Measurements from ENCODE around the gene CACNA1C.

The CACNA1C gene

GRCh38 chr12:2208837-2209635 is 156.2 kb downstream of the CACNA1C start:
- DNase-seq, result no peak

DNA sequence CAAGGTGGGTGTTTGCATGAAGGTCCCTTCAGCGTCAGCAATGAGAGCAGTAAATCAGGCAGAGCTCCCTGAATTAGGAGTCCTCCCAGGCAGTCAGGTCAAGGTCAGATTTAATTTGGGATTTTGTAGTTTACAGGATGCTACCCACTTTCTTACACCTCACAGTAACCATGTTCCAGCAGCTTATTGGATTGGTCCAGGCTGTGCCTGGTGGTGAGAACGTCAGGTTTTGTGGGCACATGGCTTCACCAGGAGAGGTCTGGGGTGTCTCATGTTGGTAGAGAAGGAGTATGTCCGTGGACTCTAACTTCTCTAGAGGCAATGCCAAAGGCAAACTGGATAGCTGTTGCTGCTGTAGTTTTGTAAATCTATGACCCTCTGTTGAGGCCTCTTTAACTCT is 158.3 kb downstream of the CACNA1C start:
- DNase-seq, result no peak

DNA sequence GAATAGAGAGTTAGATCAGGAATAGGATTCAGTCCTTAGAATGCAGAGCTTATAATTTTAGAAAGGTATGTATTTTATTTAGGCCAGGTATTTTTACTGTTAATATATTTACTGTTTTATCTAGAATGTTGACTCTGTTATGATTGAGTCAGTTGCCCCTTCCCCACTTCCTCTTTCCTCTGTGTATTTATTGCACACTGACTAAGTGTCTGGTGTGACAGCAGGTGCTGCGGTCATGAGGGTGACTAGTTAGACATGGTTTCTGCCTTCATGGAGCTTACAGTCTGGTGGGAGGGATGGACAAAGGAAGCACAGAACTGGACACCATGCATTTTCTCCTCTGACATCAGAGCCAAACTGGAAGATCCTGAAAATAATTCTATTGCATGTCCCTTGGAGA is 159.8 kb downstream of the CACNA1C start:
- no peak for DNase-seq

- DNase-seq, result no peak
Observed at GRCh38 chr12:2212971-2213869, 160.4 kb downstream of the CACNA1C start.

DNA sequence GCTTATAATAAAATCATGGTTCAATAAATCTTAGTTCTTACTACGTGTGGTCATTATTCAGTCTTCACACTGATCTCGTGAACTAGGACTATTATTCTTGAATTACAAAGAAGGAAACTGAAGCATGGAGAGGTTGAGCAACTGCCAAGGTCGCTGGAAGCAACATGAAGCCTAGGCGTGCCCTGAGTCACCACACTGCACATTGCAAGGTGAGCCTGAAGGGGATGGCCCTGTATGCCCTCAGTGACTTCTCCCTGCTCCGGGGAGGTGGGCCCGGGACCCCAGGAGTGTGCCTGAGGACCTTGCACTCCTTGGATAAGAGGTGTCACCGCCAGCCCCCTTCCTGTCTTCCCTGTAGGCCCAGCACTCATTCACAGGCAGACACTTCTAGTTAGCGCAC is 161.6 kb downstream of the CACNA1C start:
- DNase-seq, result no peak

GRCh38 chr12:2215709-2216560 is 163.1 kb downstream of the CACNA1C start:
- no peak for DNase-seq

DNA sequence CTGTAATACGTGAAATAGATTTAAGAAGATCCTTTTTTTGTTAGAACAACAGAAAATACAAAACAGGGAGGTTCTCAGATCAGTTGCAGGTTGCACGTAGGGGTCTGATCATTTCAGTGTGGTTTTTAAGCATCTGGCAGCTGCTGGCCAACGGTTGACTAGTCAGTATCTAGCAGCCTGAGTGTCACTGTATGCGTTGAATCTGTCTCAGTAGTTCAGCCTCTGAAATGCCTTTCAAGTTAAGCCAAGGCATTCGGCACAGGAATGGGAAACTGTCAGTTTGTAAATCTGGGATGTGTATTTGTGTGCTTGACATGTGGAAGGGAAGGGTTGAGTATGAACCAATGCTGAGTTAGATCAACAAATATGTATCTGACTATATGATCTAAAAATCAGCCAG is 165.9 kb downstream of the CACNA1C start:
- DNase-seq, result no peak

DNA sequence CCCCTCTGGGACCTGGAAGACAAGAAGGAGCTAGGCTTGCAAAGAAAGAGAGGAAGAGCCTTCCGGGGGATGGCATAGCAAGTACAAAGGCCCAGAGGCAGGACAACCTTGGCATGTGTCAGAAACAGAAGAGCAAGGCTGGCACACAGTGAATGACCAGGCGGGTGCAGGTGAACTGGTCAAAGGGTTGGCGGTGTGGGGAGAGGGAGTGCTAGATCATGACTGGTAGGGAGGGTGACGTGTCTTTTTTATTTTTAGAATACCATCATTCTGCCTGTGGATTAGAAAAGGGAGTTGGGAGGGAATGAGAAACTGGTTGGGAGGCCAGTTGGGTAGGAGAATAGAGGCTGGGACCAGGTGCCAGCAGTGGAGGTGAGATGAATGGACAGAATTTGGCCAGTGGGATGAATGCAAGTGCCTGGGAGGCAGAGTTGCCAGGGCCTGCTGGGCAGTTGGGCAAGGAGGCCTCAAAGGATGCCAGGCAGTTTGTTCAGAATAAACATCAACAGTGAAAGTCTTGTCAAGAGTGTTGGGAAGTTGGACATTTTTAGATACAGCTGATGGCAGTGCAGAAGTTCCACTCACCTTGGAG is 168.3 kb downstream of the CACNA1C start:
- no peak for DNase-seq

DNA sequence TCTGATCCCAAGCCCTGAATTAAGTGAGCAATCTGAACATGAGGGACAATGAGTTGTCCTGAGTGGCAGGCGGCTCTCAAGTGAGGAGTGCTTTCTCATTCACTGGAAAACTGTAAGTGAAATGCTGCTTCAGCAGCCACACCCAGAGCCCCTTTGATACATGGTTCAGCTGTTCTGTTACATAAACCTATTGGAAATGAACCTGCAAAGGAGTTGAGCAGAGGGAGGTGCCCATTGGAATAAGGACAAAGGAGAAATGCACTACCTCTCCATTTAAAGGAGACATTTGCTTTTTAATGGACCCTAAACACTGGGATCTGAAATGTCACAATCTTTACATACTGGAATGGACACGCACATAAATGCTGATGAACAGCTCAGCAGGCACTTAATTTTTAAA is 169.9 kb downstream of the CACNA1C start:
- no peak for DNase-seq

GRCh38 chr12:2224961-2225360 is 172.2 kb downstream of the CACNA1C start:
- no peak for DNase-seq

GRCh38 chr12:2225696-2226095 is 172.9 kb downstream of the CACNA1C start:
- DNase-seq, result no peak

GRCh38 chr12:2226641-2227040 is 173.9 kb downstream of the CACNA1C start:
- DNase-seq, result no peak

DNA sequence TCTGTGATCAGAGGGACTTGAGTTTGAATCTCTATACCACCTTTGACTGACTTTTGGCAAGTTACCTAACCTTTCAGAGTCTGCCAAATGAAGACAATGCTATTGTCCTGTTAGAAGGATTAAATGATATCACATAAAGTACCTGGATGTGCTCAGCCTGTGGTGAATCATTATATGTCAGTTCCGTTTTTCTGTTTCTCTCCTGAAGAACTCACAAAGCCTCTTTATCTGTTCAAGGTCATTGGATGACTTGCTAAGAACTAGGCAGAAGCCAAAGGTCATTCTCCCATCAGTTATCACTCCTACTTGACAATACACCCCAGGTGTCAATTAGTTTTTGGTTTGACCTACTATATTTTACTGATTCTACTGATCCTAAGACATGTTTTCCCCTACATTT is 174.6 kb downstream of the CACNA1C start:
- DNase-seq, result no peak

DNA sequence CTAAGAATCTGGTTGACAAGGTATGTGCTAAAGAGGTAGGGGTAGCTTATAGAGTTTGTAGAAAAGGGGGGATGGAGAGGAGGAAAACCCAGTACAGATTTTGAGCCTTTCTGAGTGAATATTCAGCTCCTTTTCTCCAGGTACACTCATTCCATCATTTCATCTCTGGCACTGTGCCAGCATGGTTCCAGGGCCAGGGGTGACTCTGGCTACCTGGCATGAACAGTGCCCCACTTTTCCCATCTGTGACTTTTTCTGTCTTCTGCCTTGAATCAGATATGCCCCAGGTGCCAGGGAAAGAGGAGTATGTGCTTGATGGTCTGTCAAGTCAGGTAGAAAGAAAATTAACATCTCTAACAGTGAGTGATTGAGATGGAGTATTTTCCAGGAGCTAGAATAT is 175.7 kb downstream of the CACNA1C start:
- DNase-seq, result no peak

DNA sequence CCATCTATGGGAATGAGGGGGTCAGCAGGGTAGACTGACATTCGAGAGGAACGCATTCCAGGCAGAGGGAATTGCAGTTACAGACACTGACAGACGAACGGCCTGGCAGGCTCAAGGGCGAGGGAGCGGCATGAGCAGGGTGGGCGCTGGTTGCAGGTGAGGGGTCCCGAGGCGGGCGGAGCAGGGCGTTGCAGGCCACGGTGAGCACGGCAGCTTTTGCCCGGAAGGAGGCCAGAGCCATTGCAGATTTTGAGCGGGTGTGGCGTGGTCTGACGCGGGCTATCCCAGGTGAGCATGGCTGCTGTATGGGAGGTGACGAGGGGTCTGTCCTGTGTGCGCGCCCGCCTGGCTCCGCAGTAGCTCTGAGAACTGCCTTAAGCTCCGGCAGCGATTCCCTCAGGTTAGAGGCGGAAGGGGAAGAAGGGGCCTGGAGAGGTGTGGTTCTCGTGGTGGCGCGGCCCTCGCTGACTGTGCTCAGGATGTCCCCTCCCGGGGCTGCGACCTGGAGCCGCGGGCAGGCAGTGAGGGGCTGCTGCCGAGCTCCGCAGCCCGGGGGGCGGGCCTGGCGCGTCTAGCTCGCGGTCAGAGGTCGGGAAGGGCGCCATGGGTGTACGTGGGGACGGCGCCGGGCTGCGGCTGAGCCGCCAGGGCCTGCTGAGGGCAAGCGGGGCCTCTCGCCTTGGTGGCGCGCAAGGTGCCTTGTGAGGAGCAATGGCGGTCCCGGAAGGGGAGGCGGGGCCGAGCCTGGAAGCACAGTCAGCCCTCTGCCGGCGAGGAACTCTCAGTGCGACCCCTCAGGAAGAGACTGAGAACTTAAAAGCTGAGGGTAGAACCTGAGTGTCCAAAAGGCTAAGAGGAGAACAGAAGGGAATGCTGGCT is 177.1 kb downstream of the CACNA1C start:
- DNase-seq, result no peak

- DNase-seq, result no peak
Observed at GRCh38 chr12:2231011-2231595, 178.3 kb downstream of the CACNA1C start.

DNA sequence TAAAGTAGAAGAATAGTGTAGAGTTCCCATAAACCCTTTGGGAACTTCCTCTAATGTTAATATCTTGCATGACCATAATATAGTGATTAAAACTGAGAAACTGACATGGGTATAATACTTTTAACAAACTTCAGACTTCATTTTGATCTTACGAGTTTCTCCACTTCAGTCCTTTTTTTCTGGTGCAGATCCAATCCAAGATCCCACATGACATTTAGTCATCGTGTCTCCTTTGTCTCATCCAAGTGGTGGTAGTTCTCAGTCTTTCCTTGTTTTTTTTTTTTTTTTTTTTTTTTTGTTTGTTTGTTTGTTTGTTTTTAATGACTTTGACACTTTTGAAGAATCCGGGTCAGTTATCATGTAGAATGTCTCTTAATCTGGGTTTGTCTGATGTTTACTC is 179.2 kb downstream of the CACNA1C start:
- DNase-seq, result no peak

- DNase-seq, result no peak
Observed at GRCh38 chr12:2233034-2233433, 180.2 kb downstream of the CACNA1C start.

GRCh38 chr12:2234091-2234490 is 181.3 kb downstream of the CACNA1C start:
- DNase-seq, result no peak

DNA sequence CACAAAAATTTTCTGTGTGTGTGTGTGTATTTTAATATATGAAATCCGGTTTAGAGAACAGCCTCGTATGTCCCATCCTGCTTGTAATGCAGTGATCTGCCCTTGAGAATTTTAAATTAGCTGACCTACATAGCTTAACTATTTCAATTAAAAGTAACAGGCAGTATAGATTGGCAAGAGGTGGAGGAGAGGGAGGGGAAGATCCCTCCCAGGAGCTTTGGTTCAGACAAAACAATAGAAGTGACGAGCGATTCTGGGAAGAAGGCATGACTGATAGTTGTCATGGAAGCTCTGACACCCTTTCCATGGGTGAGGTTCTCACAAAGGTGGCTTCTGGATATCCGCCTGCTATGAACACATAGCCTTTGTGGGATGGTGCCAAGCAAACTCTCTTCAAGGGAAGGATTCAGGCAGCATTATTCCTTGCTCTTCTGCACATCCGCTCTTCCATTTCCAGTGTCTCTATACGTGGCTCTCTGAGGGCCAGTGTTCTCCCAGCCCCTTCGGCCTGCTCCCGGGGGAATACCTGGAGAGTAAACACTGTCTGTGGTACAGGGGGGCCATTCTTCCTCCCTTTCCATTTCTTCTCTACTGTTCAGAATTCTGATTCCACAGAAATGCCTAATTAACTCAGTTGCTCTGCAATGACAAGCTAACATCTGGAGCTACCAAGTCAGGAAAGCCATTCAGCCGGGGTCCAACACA is 182.0 kb downstream of the CACNA1C start:
- no peak for DNase-seq
